HG03159 (cell line): Measurements from ENCODE around the gene DOK5.

Experiments
- ATAC-seq: cut with Tn5 transposase; IDR thresholded peaks from one replicate; pipeline ENCODE4 v1.9.1; 2021; ENCODE audit warnings: mild to moderate bottlenecking, moderate library complexity; ENCODE audit not compliant: unreplicated experiment

Gene DOK5

GRCh38 chr20:54510541-54511129 is 35.2 kb downstream of the DOK5 start:
- no peak for ATAC-seq

- no peak for ATAC-seq
These were observed 37.3 kb downstream of the DOK5 start for GRCh38 chr20:54512694-54513093.

GRCh38 chr20:54514028-54514607 is 38.7 kb downstream of the DOK5 start:
- ATAC-seq, result no peak

- no peak for ATAC-seq
These were observed 40.6 kb downstream of the DOK5 start for GRCh38 chr20:54515793-54516628.

- no peak for ATAC-seq
These were observed 42.0 kb downstream of the DOK5 start for GRCh38 chr20:54517241-54517975.

- no peak for ATAC-seq
These were observed 49.5 kb downstream of the DOK5 start for GRCh38 chr20:54524849-54525248.

GRCh38 chr20:54525916-54526590 is 50.7 kb downstream of the DOK5 start:
- ATAC-seq, result no peak

- no peak for ATAC-seq
These were observed 51.4 kb downstream of the DOK5 start for GRCh38 chr20:54526801-54527200.

GRCh38 chr20:54532573-54532972 is 57.2 kb downstream of the DOK5 start:
- no peak for ATAC-seq

- no peak for ATAC-seq
These were observed 58.7 kb downstream of the DOK5 start for GRCh38 chr20:54534101-54534500.

GRCh38 chr20:54535033-54535432 is 59.6 kb downstream of the DOK5 start:
- no peak for ATAC-seq

- no peak for ATAC-seq
These were observed 60.4 kb downstream of the DOK5 start for GRCh38 chr20:54535746-54536145.

GRCh38 chr20:54539521-54540046 is 64.2 kb downstream of the DOK5 start:
- no peak for ATAC-seq

GRCh38 chr20:54543369-54543768 is 68.0 kb downstream of the DOK5 start:
- ATAC-seq, result no peak

- ATAC-seq, result no peak
These were observed 70.4 kb downstream of the DOK5 start for GRCh38 chr20:54545676-54546358.

- no peak for ATAC-seq
These were observed 73.5 kb downstream of the DOK5 start for GRCh38 chr20:54548849-54549248.

- ATAC-seq, result no peak
These were observed 74.4 kb downstream of the DOK5 start for GRCh38 chr20:54549658-54550326.

- no peak for ATAC-seq
These were observed 75.5 kb downstream of the DOK5 start for GRCh38 chr20:54550776-54551396.

GRCh38 chr20:54554006-54554405 is 78.6 kb downstream of the DOK5 start:
- no peak for ATAC-seq
